Measurements from ENCODE around the gene CNPY4.

Gene CNPY4

GRCh38 chr7:100170101-100170897 lies 50.9 kb downstream of the CNPY4 start:
- DNase-seq = no peak

- no peak for DNase-seq
Measured at GRCh38 chr7:100171087-100171681, 51.8 kb downstream of the CNPY4 start.

GRCh38 chr7:100171840-100172239 lies 52.4 kb downstream of the CNPY4 start:
- no peak for DNase-seq

- DNase-seq = peak; percentile 16
Measured at GRCh38 chr7:100173806-100174495, 54.5 kb downstream of the CNPY4 start.

GRCh38 chr7:100174582-100174981 lies 55.1 kb downstream of the CNPY4 start:
- DNase-seq = no peak
